HFF-Myc (cell line): ENCODE measurements around the gene PTBP3.

Experiments
- DNase-seq: peaks from one replicate; pipeline ENCODE4 v3.0.0-alpha.2; 2011; ENCODE audit warnings: low read depth; ENCODE audit errors: extremely low read depth
- H3K4me3 ChIP-seq: replicated peaks from 2 replicates; pipeline ENCODE4 v1.5.1; 2011; ENCODE audit warnings: low read depth, mild to moderate bottlenecking, control low read depth, low read length
- CTCF ChIP-seq: IDR thresholded peaks from 2 replicates; pipeline ENCODE4 v1.5.1; 2012; ENCODE audit warnings: mild to moderate bottlenecking, low read depth, low read length, control low read depth; ENCODE audit errors: missing control alignments

Gene PTBP3

GRCh38 chr9:112348257-112349007, 15.0 kb upstream of the PTBP3 start:
- H3K4me3 ChIP-seq: peak overlapping the region; percentile 24
- DNase-seq: no peak
- no peak for TF ChIP-seq CTCF

GRCh38 chr9:112341730-112342129, 8.3 kb upstream of the PTBP3 start:
- no peak for TF ChIP-seq CTCF
- H3K4me3 ChIP-seq: no peak overlapping the region
- no peak for DNase-seq

GRCh38 chr9:112339886-112340285, 6.5 kb upstream of the PTBP3 start:
- no peak for TF ChIP-seq CTCF
- no peak overlapping the region for H3K4me3 ChIP-seq
- no peak for DNase-seq

- H3K4me3 ChIP-seq: no peak overlapping the region
- DNase-seq: no peak
- TF ChIP-seq CTCF: no peak
Measured at GRCh38 chr9:112338561-112338960, 5.1 kb upstream of the PTBP3 start.

- no peak overlapping the region for H3K4me3 ChIP-seq
- no peak for TF ChIP-seq CTCF
- no peak for DNase-seq
Measured at GRCh38 chr9:112337547-112337946, 4.1 kb upstream of the PTBP3 start.

- peak overlapping the region; percentile 50 for H3K4me3 ChIP-seq
- TF ChIP-seq CTCF: no peak
- no peak for DNase-seq
Measured at GRCh38 chr9:112334432-112334841, 1.0 kb upstream of the PTBP3 start.
